ENCODE data around the gene ASPSCR1. TPM values are rescaled to one million over a fixed set of nuclear protein-coding genes. Genes with fewer than 3 reads are reported as not detected.

ASPSCR1 gene
- total RNA-seq, 1 experiment from 2014 or later = 51.0 TPM

- RAD21 ChIA-PET (ENCODE audit: low non-redundant PET in 1 of 2, low total read pairs in 2 of 2, uncharacterized antibody in 2 of 2, unreplicated experiment in 2 of 2) = no interaction called here
Observed at GRCh38 chr17:81950501-81950900, 26.9 kb upstream of the ASPSCR1 start.

More at GRCh38 chr17:81950501-81950900, 26.9 kb upstream of the ASPSCR1 start:
- ATAC-seq = no peak
- ChIA-PET CTCF (interaction anchor here (2.0 kb wide), 1 partner anchor 9 kb away, joined by 7 read pairs; no protein-coding TSS in a partner anchor), POLR2A (interaction anchor here (2.6 kb wide), 1 partner anchor 72 kb away, joined by 6 read pairs; the partner anchor contains the start of genes CENPX and LRRC45)
- Histone ChIP-seq H3K9me3 (ENCODE audit: control insufficient read depth in 1 of 2, insufficient read depth in 1 of 2, low read depth in 1 of 2, low read length in 2 of 2) (no peaks in the 10 kb centered on the region), H3K4me2 (ENCODE audit: low read length) (no peak overlapping the region), H3K36me3 (ENCODE audit: control insufficient read depth in 1 of 2, insufficient read depth in 2 of 2, low read length in 2 of 2) (no peaks in the 10 kb centered on the region), H4K20me1 (ENCODE audit: insufficient read depth) (no peaks in the 10 kb centered on the region), H3K27me3 (ENCODE audit: insufficient read depth, low read length) (no peaks in the 10 kb centered on the region), H3K27ac (ENCODE audit: low read depth, low read length) (no peak overlapping the region), H3K9ac (ENCODE audit: low read length) (no peak overlapping the region), H3K79me2 (ENCODE audit: insufficient read depth, low read length) (no peaks in the 10 kb centered on the region), H3K4me3 (replicated peaks in 1 of 2; ENCODE audit: low read depth in 1 of 2, low read length in 2 of 2) (no peak overlapping the region), H3K9me2 (ENCODE audit: insufficient read depth) (no peaks in the 10 kb centered on the region), H2AFZ (ENCODE audit: low read depth, low read length, poor library complexity, severe bottlenecking) (no peak overlapping the region), H3K4me1 (ENCODE audit: control insufficient read depth in 1 of 2, insufficient read depth in 2 of 2, low read length in 2 of 2) (peaks cover 0 to 13% of the 10 kb centered on the region in 2 experiments; a peak in 1 of 4 replicates)
- no peak for DNase-seq (ENCODE audit: low read depth, low spot score)
- no peak for TF ChIP-seq SP1 (IDR thresholded peaks at IDR 0.05; ENCODE audit: low read depth)
- TF ChIP-seq JUND (IDR thresholded peaks at IDR 0.05) = no peak
- no peak for TF ChIP-seq POLR2A (IDR thresholded peaks at IDR 0.05; ENCODE audit: borderline replicate concordance, extremely low read depth, insufficient read depth, insufficient read length)
- TF ChIP-seq ATF3 (IDR thresholded peaks at IDR 0.05) = no peak
- TF ChIP-seq REST (IDR thresholded peaks at IDR 0.05; ENCODE audit: low read depth) = no peak
- TF ChIP-seq ZBTB33 (IDR thresholded peaks at IDR 0.05; ENCODE audit: extremely low read depth, insufficient replicate concordance, low read length) = no peak
- TF ChIP-seq RAD21 (IDR thresholded peaks at IDR 0.05; ENCODE audit: low read depth) = no peak
- no peak for TF ChIP-seq CBX3 (IDR thresholded peaks at IDR 0.05; ENCODE audit: low read depth)
- no peak for TF ChIP-seq TCF7L2 (IDR thresholded peaks at IDR 0.05; ENCODE audit: borderline replicate concordance, extremely low read depth, insufficient read depth, insufficient read length)
- TF ChIP-seq CTCF (IDR thresholded peaks at IDR 0.05 in 2 of 3, conservative IDR thresholded peaks at IDR 0.05 in 1 of 3; ENCODE audit: borderline replicate concordance in 1 of 3, insufficient read depth in 1 of 3, low read depth in 2 of 3, low read length in 2 of 3) = no peak
- TF ChIP-seq CEBPB (IDR thresholded peaks at IDR 0.05; ENCODE audit: low read depth) = no peak
- TF ChIP-seq FOSL1 (IDR thresholded peaks at IDR 0.05; ENCODE audit: low read depth) = no peak
- no peak for TF ChIP-seq SRF (IDR thresholded peaks at IDR 0.05; ENCODE audit: low read depth)
- TF ChIP-seq EGR1 (IDR thresholded peaks at IDR 0.05; ENCODE audit: low read depth) = no peak
- no peak for TF ChIP-seq ZNF274 (IDR thresholded peaks at IDR 0.05; ENCODE audit: low read depth, low read length)
- TF ChIP-seq SIN3A (IDR thresholded peaks at IDR 0.05; ENCODE audit: low read depth) = no peak
- TF ChIP-seq MAX (IDR thresholded peaks at IDR 0.05) = no peak
- TF ChIP-seq POLR2AphosphoS5 (IDR thresholded peaks at IDR 0.05; ENCODE audit: low read depth, low read length) = no peak
- BruUV-seq (replicated peaks) = no TSS peak
- intact Hi-C loops (cut with micrococcal nuclease) = no loop called here

Measured in HCT116 (cell line).